Heart left ventricle (tissue), 13 donors: Measurements from ENCODE around the gene C6orf141.

ENCODE experiments used
- POLR2A ChIP-seq, 2 donors: fragments of 450-650 bp; IDR thresholded peaks; one replicate each; pipeline ENCODE4 v1.6.1; 2017; ENCODE audit warnings: antibody characterized with exemption in 2 of 2, mild to moderate bottlenecking in 2 of 2, moderate library complexity in 2 of 2
- TF ChIP-seq, protein P1 (sequence below), 12 donors: fragments of 200-600 bp; sonication (generic) in 4 of 12; IDR thresholded peaks; one replicate each; pipeline versions ENCODE4 v1.5.0 to v1.8.0; 2018 to 2022; ENCODE audit warnings: antibody characterized with exemption in 12 of 12, mild to moderate bottlenecking in 5 of 12
- donor health status: ischemic (EF 13 %, LVEDD 7.1; RV severe dilation, severe dysfunction).
- donor health status: DM: no; HTN: yes; CAD: no.
- donor health status: DM: no; HTN: no; CAD: no.
- donor health status: ischemic (EF 25% LVEDD 6.9; RV normal size, moderate dysfunction).
- donor health status: ischemic (EF 25% LVEDD 5.7; RV mildly dilated, moderate dysfunction).
- donor health status: ischemic (EF 35%, LVEDD 5.7; RV mildly dilated, moderate dysfunction).
- donor health status: nonischemic (EF 11% LVEDD 7.7; RV severe dilation, severe dysfunction).
- donor health status: DM: yes; HTN: yes; CAD: no.
- donor health status: PGD.
- donor health status: ischemic (EF 29% LVEDD 5.4; RV normal size, mild dysfunction).
- donor health status: nonischemic (EF 23%, LVEDD 6.1; RV moderate dilation, normal function).

DNA sequence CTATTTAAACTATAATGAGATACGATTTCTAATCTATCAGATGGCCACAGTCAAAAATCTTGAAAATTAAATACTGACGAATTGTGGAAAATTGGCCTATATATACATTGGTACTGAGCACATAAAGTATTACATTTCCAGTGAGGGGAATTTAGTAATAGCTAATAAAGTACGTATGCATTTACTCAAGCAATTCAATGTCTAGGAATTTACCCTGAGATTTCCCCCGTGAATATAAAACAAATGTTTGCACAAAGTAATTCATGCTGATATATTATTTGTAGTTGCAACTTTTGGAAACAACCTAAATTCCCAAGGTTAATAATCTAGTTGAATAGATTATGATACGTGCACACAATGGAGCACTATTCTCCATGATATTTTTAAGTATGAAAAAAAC, 14.7 kb upstream of the C6orf141 start:
- TF ChIP-seq, protein P1, sequence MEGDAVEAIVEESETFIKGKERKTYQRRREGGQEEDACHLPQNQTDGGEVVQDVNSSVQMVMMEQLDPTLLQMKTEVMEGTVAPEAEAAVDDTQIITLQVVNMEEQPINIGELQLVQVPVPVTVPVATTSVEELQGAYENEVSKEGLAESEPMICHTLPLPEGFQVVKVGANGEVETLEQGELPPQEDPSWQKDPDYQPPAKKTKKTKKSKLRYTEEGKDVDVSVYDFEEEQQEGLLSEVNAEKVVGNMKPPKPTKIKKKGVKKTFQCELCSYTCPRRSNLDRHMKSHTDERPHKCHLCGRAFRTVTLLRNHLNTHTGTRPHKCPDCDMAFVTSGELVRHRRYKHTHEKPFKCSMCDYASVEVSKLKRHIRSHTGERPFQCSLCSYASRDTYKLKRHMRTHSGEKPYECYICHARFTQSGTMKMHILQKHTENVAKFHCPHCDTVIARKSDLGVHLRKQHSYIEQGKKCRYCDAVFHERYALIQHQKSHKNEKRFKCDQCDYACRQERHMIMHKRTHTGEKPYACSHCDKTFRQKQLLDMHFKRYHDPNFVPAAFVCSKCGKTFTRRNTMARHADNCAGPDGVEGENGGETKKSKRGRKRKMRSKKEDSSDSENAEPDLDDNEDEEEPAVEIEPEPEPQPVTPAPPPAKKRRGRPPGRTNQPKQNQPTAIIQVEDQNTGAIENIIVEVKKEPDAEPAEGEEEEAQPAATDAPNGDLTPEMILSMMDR (IDR thresholded peaks at IDR 0.05) = no peak
- TF ChIP-seq POLR2A (IDR thresholded peaks at IDR 0.05) = no peak
